Measurements from ENCODE around the gene ANHX. TPM values are rescaled to one million over a fixed set of nuclear protein-coding genes. Genes with fewer than 3 reads are reported as not detected.

ANHX gene
- total RNA-seq, 1 donor, result not detected

- DNase-seq (ENCODE audit: low read depth), result no peak
- no peak for TF ChIP-seq CTCF (IDR thresholded peaks at IDR 0.05; ENCODE audit: insufficient read depth, low read length)
- no peak overlapping the region for H3K4me3 ChIP-seq (ENCODE audit: low read depth, low read length)
These were observed 13.5 kb downstream of the ANHX start for GRCh38 chr12:133222211-133222610.

- DNase-seq (ENCODE audit: low read depth), result no peak
- no peak for TF ChIP-seq CTCF (IDR thresholded peaks at IDR 0.05; ENCODE audit: insufficient read depth, low read length)
- H3K4me3 ChIP-seq (ENCODE audit: low read depth, low read length), result no peak overlapping the region
These were observed 14.4 kb downstream of the ANHX start for GRCh38 chr12:133221241-133221640.

- DNase-seq (ENCODE audit: low read depth), result no peak
- H3K4me3 ChIP-seq (ENCODE audit: low read depth, low read length), result no peak overlapping the region
- TF ChIP-seq CTCF (IDR thresholded peaks at IDR 0.05; ENCODE audit: insufficient read depth, low read length), result no peak
These were observed 15.2 kb downstream of the ANHX start for GRCh38 chr12:133220521-133220920.

GRCh38 chr12:133217219-133217618, 18.5 kb downstream of the ANHX start:
- TF ChIP-seq CTCF (IDR thresholded peaks at IDR 0.05; ENCODE audit: insufficient read depth, low read length), result no peak
- no peak for DNase-seq (ENCODE audit: low read depth)
- no peak overlapping the region for H3K4me3 ChIP-seq (ENCODE audit: low read depth, low read length)

- TF ChIP-seq CTCF (IDR thresholded peaks at IDR 0.05; ENCODE audit: insufficient read depth, low read length), result no peak
- no peak for DNase-seq (ENCODE audit: low read depth)
These were observed 20.0 kb downstream of the ANHX start for GRCh38 chr12:133215724-133216123.

GRCh38 chr12:133206390-133206789, 29.3 kb downstream of the ANHX start:
- no peak for DNase-seq (ENCODE audit: low read depth)
- H3K4me3 ChIP-seq (ENCODE audit: low read depth, low read length), result no peak overlapping the region
- TF ChIP-seq CTCF (IDR thresholded peaks at IDR 0.05; ENCODE audit: insufficient read depth, low read length), result no peak

More at GRCh38 chr12:133215724-133216123, 20.0 kb downstream of the ANHX start:
- no peak overlapping the region for H3K4me3 ChIP-seq (ENCODE audit: low read depth, low read length)

GRCh38 chr12:133204264-133204603, 31.4 kb downstream of the ANHX start:
- no peak for TF ChIP-seq CTCF (IDR thresholded peaks at IDR 0.05; ENCODE audit: insufficient read depth, low read length)
- no peak overlapping the region for H3K4me3 ChIP-seq (ENCODE audit: low read depth, low read length)
- DNase-seq (ENCODE audit: low read depth), result no peak
